Upper lobe of left lung (tissue), 4 donors: ENCODE results near the gene MANSC1.

ENCODE experiments used
- POLR2A ChIP-seq, 4 donors: fragments of 450-650 bp; IDR thresholded peaks; one replicate each; pipeline ENCODE4 v1.5.1; 2016 to 2017; ENCODE audit warnings: antibody characterized with exemption in 4 of 4, mild to moderate bottlenecking in 2 of 4
- TF ChIP-seq, protein P1 (sequence below), 6 experiments: fragments of 450-650 bp in 4 of 6; fragments of 200-600 bp in 2 of 6; sonication (generic) in 2 of 6; IDR thresholded peaks; one replicate each; pipeline ENCODE4 v1.5.1; 2016 to 2019; ENCODE audit warnings: antibody characterized with exemption in 6 of 6

DNA sequence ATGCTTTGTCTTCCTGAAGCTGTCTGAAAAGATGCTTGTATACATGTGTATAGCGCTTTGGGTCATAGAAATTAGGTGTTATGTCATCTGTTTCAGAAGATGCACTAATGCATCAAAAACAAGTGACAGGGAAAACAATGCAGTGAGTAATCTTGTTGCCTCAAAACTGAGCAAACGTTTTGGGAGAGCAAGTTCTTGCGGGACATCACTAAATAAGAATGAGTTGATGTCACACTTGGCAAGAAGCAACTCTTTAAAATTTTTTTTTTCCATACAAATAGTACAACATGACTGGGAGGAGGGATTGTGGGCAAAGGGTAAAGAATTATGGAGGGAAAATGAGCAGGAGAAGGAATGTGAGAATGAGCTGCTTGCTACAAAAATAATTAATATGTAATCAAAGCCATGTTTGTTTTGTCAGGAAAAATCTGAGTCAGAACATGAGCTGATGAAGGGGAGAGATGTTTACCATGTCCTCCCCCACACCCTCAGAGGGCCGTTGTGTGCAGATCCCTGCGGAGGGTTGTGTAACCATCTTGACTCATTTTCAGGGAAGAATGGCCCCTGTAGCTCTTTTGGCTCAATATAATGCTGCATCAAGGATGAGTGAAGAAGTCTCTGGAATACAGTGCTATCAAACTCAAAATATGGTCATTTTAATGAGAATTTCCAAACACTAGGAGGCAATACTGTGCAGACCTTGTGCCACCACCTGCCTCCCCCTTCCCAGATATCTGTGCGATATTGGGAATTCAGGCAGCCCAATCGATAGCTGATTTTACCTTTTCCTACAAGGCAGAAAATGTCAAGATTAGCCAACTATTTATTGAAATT lies 48.2 kb upstream of the MANSC1 start:
- TF ChIP-seq, protein P1, sequence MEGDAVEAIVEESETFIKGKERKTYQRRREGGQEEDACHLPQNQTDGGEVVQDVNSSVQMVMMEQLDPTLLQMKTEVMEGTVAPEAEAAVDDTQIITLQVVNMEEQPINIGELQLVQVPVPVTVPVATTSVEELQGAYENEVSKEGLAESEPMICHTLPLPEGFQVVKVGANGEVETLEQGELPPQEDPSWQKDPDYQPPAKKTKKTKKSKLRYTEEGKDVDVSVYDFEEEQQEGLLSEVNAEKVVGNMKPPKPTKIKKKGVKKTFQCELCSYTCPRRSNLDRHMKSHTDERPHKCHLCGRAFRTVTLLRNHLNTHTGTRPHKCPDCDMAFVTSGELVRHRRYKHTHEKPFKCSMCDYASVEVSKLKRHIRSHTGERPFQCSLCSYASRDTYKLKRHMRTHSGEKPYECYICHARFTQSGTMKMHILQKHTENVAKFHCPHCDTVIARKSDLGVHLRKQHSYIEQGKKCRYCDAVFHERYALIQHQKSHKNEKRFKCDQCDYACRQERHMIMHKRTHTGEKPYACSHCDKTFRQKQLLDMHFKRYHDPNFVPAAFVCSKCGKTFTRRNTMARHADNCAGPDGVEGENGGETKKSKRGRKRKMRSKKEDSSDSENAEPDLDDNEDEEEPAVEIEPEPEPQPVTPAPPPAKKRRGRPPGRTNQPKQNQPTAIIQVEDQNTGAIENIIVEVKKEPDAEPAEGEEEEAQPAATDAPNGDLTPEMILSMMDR (IDR thresholded peaks at IDR 0.05): no peak
- no peak for TF ChIP-seq POLR2A (IDR thresholded peaks at IDR 0.05)
